K562 (cell line): ENCODE measurements around the gene RNF151. TPM values are rescaled to one million over a fixed set of nuclear protein-coding genes. Genes with fewer than 3 reads are reported as not detected.

Source experiments
- CBFA2T2 ChIP-seq: fragments of 450-650 bp; conservative IDR thresholded peaks from 2 replicates; pipeline ENCODE4 v1.6.1; 2017; ENCODE audit warnings: mild to moderate bottlenecking
- DDX20 ChIP-seq: fragments of 450-650 bp; IDR thresholded peaks from 2 replicates; pipeline ENCODE4 v1.6.1; 2016; ENCODE audit warnings: missing genetic modification characterization, low read depth, mild to moderate bottlenecking, missing compliant biosample characterization, moderate library complexity
- HSF4 ChIP-seq: fragments of 250-450 bp; sonication (Bioruptor Pico); IDR thresholded peaks from 2 replicates; pipeline ENCODE4 v2.1.2; 2022; ENCODE audit warnings: mild to moderate bottlenecking, moderate library complexity, borderline replicate concordance
- NR2C1 ChIP-seq, 2 experiments: fragments of 450-650 bp; IDR thresholded peaks; 2 replicates each; pipeline ENCODE4 v1.6.1; 2017; ENCODE audit warnings: mild to moderate bottlenecking in 2 of 2, antibody characterized with exemption in 1 of 2, inconsistent platforms in 1 of 2, missing compliant biosample characterization in 1 of 2, missing genetic modification characterization in 1 of 2
- POLR2B ChIP-seq: fragments of 450-650 bp; IDR thresholded peaks from 2 replicates; pipeline ENCODE4 v1.6.1; 2018; ENCODE audit warnings: low read depth; ENCODE audit not compliant: partially characterized antibody
- RAD51 ChIP-seq: fragments of 450-650 bp; IDR thresholded peaks from 2 replicates; pipeline ENCODE4 v1.7.1; 2016; ENCODE audit warnings: low read depth, mild to moderate bottlenecking, borderline replicate concordance
- STAT6 ChIP-seq: sonication (generic); formaldehyde crosslinking; IDR thresholded peaks from 2 replicates; pipeline ENCODE4 v1.8.1; 2023; ENCODE audit warnings: mild to moderate bottlenecking, missing genetic modification reagents
- TBP ChIP-seq: optimal IDR thresholded peaks from 2 replicates; pipeline ENCODE3; 2011; ENCODE audit warnings: low read depth, low read length, improper control_type of control experiment
- THRA ChIP-seq: fragments of 450-650 bp; IDR thresholded peaks from 2 replicates; pipeline ENCODE4 v1.6.1; 2017; ENCODE audit warnings: mild to moderate bottlenecking, moderate library complexity
- ZBTB17 ChIP-seq: fragments of 450-650 bp; formaldehyde crosslinking; IDR thresholded peaks from 2 replicates; pipeline ENCODE4 v1.4.0; 2020; ENCODE audit warnings: mild to moderate bottlenecking
- polyA plus RNA-seq, 8 experiments: library from polyadenylated mRNA; depleted of rRNA in 4 of 8; stranded (reverse) in 5 of 8; unstranded in 3 of 8; fragments of >200 nt; fragmentation: Nextera tagmentation in 2 of 8; fragmentation: Illumina TruSeq in 1 of 8; extraction: Ambion mirVana in 2 of 8; extraction: Trizol in 1 of 8; gene quantifications; 2 replicates each; pipeline versions ENCODE4 v1.2.1 to v1.2.3, GENCODE V29; 2011 to 2014; ENCODE audit warnings: inconsistent platforms in 1 of 8, missing spikeins in 1 of 8
- total RNA-seq, 7 experiments: library from RNA; depleted of rRNA in 6 of 7; stranded (reverse); fragments of >200 nt in 6 of 7; fragmentation: Illumina TruSeq in 2 of 7; extraction: Trizol in 2 of 7; gene quantifications; 2 replicates each; pipeline versions ENCODE4 v1.2.1 to v1.2.3, GENCODE V29; 2011 to 2021; ENCODE audit warnings: low replicate concordance in 1 of 7
- TF ChIP-seq, protein P1 (sequence below), 2 experiments: fragments of 450-650 bp; IDR thresholded peaks; 2 replicates each; pipeline ENCODE4 v1.6.1; 2018; ENCODE audit warnings: mild to moderate bottlenecking in 2 of 2, low read depth in 1 of 2; ENCODE audit not compliant: partially characterized antibody in 2 of 2
- TF ChIP-seq, protein P2 (sequence below): sonication (generic); formaldehyde crosslinking; IDR thresholded peaks from 2 replicates; pipeline ENCODE4 v1.8.1; 2023; ENCODE audit warnings: mild to moderate bottlenecking, missing genetic modification reagents

The RNF151 gene
- total and polyA plus RNA-seq, 9 of the 15 experiments (the other 6 are each of a cell fraction or from before 2014, with no cell fraction given), result not detected

GRCh38 chr16:2009791-2010510, 43.3 kb downstream of the RNF151 start, which contains the start of gene ZNF598 (continued):
- TF ChIP-seq, protein P1, sequence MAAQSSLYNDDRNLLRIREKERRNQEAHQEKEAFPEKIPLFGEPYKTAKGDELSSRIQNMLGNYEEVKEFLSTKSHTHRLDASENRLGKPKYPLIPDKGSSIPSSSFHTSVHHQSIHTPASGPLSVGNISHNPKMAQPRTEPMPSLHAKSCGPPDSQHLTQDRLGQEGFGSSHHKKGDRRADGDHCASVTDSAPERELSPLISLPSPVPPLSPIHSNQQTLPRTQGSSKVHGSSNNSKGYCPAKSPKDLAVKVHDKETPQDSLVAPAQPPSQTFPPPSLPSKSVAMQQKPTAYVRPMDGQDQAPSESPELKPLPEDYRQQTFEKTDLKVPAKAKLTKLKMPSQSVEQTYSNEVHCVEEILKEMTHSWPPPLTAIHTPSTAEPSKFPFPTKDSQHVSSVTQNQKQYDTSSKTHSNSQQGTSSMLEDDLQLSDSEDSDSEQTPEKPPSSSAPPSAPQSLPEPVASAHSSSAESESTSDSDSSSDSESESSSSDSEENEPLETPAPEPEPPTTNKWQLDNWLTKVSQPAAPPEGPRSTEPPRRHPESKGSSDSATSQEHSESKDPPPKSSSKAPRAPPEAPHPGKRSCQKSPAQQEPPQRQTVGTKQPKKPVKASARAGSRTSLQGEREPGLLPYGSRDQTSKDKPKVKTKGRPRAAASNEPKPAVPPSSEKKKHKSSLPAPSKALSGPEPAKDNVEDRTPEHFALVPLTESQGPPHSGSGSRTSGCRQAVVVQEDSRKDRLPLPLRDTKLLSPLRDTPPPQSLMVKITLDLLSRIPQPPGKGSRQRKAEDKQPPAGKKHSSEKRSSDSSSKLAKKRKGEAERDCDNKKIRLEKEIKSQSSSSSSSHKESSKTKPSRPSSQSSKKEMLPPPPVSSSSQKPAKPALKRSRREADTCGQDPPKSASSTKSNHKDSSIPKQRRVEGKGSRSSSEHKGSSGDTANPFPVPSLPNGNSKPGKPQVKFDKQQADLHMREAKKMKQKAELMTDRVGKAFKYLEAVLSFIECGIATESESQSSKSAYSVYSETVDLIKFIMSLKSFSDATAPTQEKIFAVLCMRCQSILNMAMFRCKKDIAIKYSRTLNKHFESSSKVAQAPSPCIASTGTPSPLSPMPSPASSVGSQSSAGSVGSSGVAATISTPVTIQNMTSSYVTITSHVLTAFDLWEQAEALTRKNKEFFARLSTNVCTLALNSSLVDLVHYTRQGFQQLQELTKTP (IDR thresholded peaks at IDR 0.05; ENCODE audit: low read depth in 1 of 2, partially characterized antibody in 2 of 2), result peak in 1 of 2 experiments; percentile 45
- TF ChIP-seq STAT6 (CRISPR knock-in tag) (no peak), CBFA2T2 (no peak), POLR2B (peak; percentile 89), ZBTB17 (no peak), DDX20 (tag) (no peak), HSF4 (CRISPR knock-in tag) (no peak), RAD51 (0 out of 2 replicates have a peak, but pooled peaks have one; percentile 13), THRA (no peak), NR2C1 (IDR thresholded peaks at IDR 0.05) (peak; percentile 51; the same call in 1 of the 2 replicates), NR2C1 (tag; IDR thresholded peaks at IDR 0.05) (no peak), TBP (peak; percentile 86)
- TF ChIP-seq, protein P2, sequence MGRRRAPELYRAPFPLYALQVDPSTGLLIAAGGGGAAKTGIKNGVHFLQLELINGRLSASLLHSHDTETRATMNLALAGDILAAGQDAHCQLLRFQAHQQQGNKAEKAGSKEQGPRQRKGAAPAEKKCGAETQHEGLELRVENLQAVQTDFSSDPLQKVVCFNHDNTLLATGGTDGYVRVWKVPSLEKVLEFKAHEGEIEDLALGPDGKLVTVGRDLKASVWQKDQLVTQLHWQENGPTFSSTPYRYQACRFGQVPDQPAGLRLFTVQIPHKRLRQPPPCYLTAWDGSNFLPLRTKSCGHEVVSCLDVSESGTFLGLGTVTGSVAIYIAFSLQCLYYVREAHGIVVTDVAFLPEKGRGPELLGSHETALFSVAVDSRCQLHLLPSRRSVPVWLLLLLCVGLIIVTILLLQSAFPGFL (CRISPR knock-in tag), result no peak
